ENCODE measurements around the gene TRIP10.
A peak's percentile ranks its signal among the peaks of the same experiment; 100 is the strongest.

TRIP10 gene

GRCh38 chr19:6728346-6728745, 11.1 kb upstream of the TRIP10 start:
- no peak for DNase-seq (ENCODE audit: low spot score)

DNA sequence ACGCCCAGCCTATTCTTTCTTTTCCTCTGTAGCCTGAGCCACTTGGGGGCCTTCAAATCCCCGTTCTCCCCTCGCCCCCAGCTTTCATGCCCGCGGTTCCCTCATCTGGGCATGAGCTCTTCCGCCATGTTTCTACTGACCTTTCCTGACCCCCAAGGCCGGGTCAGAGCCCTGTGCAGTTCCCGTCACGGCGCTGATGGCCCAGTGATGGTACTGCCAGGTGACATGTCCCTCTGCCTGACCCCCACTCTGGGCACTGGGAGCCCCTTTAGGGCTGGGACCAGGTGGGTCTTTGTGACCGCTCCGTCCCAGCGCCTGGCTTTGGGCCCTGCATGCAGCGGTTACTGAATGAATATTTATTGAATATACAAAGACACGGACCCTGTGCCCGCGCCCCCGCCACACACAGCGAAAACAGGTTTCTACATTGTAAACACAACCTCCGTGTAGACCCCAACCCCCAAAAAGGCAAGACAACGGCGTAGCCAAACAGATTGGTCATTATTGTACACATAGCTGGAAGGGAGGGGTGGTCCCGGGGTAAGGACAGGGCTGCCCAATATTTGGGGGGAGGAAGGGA, 9.8 kb upstream of the TRIP10 start:
- DNase-seq (ENCODE audit: low spot score) = no peak

DNA sequence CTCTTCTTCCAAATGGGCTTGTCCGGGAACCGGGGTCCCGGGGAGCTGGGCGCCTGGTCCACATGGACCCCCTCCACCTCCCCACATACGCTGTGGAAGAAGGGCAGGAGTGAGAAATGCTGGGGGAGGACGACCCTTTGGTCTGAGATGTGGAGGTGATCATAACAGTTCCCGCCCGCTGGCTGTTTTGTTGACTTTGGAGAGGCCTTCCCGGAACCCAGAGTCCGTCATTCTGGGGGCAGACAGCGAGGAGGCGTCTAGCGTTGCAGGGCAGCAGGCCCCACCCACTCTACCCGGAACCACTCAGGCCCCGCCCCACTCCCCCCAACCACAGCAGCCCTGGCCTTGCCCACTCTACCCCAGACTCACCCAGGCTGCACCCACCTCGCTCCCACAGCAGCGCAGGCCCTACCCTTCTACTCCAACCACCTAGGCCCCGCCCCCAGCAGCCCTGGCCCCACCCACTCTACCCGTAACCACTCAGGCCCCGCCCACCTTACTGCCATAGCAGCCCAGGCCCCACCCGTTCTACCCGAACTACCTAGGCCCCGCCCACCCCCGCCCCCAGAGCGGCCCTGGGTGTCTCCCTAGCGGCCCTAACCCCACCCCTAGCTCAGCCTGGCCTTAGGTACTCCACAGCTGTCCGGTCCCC, 9.2 kb upstream of the TRIP10 start:
- DNase-seq (ENCODE audit: low spot score) = no peak

DNA sequence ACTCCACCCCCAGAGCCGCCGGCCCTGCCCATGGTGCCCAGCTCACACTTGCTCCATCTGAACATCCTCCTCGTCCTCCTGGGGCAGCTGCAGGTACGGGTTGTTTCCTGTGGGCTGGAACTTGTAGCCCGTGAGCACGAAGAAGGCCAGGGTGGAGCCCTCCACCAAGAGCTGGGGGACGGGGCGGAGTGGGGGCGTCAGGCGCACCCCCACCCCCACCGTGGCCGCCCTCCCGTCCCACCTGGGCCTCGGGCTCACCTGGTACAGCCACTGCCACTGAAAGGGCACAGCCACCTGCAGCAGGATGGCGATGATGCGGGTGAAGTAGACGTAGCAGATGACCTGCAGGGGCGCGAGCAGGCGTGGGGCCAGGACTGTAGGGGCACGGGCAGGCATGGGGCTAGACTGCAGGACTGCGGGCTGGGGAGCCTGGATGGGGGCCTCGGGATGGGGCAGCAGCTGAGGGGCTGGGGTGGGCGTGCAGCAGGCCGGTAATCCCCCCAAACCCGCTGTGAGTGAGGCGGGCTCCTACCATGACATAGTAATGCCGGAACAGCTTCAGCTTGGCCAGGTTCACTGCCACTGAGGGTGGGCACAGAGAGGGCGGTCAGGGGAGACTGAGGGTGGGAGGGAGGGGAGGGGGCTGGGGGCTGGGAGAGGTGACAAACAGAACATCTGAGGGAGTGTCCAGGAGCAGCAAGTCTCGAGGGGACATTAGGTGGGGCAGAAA, 8.4 kb upstream of the TRIP10 start:
- DNase-seq (ENCODE audit: low spot score) = no peak

GRCh38 chr19:6731822-6732221, 7.7 kb upstream of the TRIP10 start:
- no peak for DNase-seq (ENCODE audit: low spot score)

GRCh38 chr19:6732803-6733337, 6.6 kb upstream of the TRIP10 start:
- no peak for DNase-seq (ENCODE audit: low spot score)

DNA sequence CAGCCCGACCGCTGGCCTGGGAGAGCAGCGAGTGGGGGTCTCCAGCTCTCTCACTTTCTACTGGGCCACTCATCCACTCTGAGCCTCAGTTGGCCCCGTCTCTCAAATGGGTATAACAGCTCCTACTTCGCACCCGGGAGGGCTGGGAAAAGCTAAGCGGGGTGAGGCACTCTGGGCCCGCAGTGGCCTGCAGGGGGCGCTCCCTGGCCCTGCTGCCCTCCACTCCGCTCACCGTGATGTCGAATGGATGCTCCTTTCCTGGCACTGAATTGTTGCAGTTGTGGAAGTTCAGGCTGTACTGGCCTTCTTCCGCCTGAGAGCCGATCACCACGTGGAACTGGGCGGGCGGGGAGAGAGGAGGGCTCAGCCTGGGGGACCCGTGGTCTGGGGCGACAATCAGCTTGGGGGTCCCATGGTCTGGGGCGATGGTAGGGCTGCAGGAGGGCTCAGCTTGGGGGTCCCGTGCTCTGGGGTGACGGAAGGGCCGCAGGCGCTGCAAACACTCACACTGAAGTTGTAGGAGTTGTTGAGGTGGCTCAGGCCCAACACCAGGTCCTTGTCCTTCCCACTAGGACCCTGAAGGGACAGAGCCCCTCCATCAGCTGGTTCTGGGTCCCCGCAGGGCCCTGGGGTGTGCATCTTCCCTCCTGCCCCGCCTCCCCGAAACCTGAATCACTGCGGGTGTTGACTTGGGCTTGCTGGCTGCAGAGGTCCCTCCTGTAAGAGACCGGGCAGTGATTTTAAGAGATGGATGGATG, 6.0 kb upstream of the TRIP10 start:
- DNase-seq (ENCODE audit: low spot score) = no peak

GRCh38 chr19:6734096-6734696, 5.3 kb upstream of the TRIP10 start:
- no peak for DNase-seq (ENCODE audit: low spot score)

GRCh38 chr19:6735181-6735911, 4.1 kb upstream of the TRIP10 start:
- no peak for DNase-seq (ENCODE audit: low spot score)

GRCh38 chr19:6736169-6736916, 3.1 kb upstream of the TRIP10 start:
- peak; percentile 82 for DNase-seq (ENCODE audit: low spot score)

DNA sequence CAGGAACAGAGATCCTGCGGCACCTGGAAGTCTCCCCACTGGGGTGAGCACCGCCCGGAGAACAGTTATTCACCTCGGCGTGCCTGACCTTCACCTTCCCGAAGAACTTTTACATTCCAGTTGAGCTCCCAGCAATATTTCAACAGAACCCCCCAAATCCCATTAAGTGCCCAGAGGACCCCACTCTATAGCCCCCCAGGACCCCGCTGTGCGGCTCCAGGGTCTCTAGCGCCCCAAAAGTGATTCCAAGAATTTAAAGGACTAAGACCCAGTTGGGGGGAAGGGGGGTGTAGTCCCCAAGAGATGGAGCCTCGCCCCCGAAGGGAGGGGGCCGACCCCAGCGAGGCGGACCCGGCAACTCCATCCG, 2.6 kb upstream of the TRIP10 start:
- no peak for DNase-seq (ENCODE audit: low spot score)

DNA sequence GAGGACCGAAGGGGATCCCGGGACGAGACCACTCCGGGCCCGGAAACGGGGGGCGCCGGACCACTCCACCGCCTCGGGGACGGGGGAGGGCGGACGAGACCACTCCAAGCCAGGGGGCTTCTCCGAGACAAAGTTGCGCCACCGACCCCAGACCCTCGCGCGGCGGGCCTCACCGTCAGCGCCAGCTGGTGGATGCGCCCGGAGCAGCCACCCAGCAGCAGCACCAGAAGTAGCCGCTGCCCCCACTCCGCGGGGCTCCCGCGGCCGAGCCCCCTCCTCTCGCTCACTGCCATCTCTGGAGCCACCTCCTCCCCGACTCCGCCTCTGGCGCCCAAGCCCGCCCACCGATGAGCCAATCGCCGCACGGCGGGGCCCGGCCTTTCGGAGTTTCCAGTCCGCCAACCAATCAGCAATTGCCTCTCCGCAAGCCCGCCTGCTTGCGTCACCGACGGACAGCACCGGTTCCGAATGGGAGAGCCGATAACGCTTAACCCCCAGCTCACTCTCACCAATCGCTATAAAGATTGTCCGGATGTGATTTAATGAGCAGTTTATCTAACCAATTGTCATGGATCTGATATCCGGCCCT, 2.1 kb upstream of the TRIP10 start, which contains the start of gene GPR108:
Gene GPR108 (minus strand): TSS at position 297 of the 589 bp plus-strand sequence. CDS start 4 bp downstream, at position 293.
- peak; percentile 100 for DNase-seq (ENCODE audit: low spot score)

- peak; percentile 84 for DNase-seq (ENCODE audit: low spot score)
Measured at GRCh38 chr19:6737873-6738786, 1.4 kb upstream of the TRIP10 start.

- peak; percentile 11 for DNase-seq (ENCODE audit: low spot score)
Measured at GRCh38 chr19:6738787-6739389, 592 bp upstream of the TRIP10 start.

GRCh38 chr19:6739883-6740588, 556 bp downstream of the TRIP10 start:
- DNase-seq (ENCODE audit: low spot score) = no peak

DNA sequence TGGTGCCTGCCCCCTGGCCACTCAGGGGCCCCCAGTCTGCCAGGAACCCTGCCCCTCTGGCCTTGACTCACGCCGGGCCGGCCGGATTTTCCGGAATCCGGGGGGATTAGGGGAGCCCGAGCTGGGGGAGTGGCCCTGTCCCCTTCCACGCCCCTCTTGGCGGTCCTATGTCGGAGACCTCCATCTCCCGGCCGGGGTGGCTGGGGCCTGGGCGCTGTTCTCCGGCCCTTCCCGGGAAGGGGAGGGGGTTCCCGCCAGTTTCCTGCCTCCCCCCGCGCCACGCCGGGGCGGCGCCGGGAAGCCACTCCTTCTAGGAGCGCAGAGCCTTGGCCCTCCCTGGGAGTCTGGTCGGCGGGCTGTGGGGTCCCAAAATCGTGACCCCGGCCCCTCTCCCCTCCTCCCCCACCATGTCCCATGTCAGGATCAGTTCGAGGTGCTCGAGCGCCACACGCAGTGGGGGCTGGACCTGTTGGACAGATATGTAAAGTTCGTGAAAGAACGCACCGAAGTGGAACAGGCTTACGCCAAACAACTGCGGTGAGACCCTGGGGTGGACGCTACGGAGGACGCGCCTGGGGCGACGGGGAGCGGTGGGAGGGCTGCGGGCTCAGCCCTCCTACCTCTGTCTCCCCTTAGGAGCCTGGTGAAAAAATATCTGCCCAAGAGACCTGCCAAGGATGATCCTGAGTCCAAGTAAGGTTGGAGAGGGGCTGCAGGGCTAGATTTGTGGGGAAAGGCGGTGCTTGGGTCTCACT, 1.3 kb downstream of the TRIP10 start:
- no peak for DNase-seq (ENCODE audit: low spot score)

GRCh38 chr19:6743066-6743465, 3.6 kb downstream of the TRIP10 start:
- DNase-seq (ENCODE audit: low spot score) = no peak

Measured in activated CD4-positive, alpha-beta T cell treated with anti-CD3 and anti-CD28 coated beads, Interleukin-2, Interleukin-4, amounts not matched to agents 100 ng/mL and 50 ng/mL, durations not matched to agents 16 hours and 8 hours (primary cell).